Epithelial cell of proximal tubule (primary cell): ENCODE data around the gene RALY. TPM values are rescaled to one million over a fixed set of nuclear protein-coding genes. Genes with fewer than 3 reads are reported as not detected.

Experiments
- DNase-seq: peaks from one replicate; pipeline ENCODE4 v3.0.0-alpha.2; 2011; ENCODE audit warnings: low read depth
- H3K4me3 ChIP-seq: 2 replicates; pipeline ENCODE4 v1.5.1; 2011; ENCODE audit warnings: low read depth, mild to moderate bottlenecking, low read length
- total RNA-seq: library from RNA; depleted of rRNA; stranded (reverse); fragments of >200 nt; gene quantifications from 2 replicates; pipeline ENCODE4 v1.2.3, GENCODE V29; 2015
- TF ChIP-seq, protein P1 (sequence below): conservative IDR thresholded peaks from 2 replicates; pipeline ENCODE4 v1.5.1; 2012; ENCODE audit warnings: low read depth, mild to moderate bottlenecking, low read length

RALY gene
- total RNA-seq, 1 donor from 2014 or later = 111 TPM

DNA sequence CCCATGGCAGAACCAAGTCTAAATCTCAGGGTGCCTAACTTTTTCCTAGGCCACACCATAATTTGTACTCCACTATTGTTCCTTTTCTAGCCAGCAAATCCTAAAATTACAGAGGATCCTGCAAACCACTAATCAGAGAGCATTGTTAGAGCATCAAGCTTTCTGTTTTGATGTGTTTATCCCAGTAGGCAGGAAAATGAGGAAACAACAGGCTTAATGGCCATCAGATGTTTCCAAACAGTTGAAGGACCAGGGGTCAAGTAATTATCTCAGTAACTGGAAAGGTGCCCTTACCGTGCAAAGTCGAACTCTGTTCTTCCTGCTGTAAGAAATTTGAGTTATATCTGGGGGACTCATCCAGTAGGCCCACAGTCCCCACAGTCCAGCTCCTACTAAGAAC is 58.7 kb downstream of the RALY start:
- DNase-seq = no peak
- H3K4me3 ChIP-seq = no peak overlapping the region
- TF ChIP-seq, protein P1, sequence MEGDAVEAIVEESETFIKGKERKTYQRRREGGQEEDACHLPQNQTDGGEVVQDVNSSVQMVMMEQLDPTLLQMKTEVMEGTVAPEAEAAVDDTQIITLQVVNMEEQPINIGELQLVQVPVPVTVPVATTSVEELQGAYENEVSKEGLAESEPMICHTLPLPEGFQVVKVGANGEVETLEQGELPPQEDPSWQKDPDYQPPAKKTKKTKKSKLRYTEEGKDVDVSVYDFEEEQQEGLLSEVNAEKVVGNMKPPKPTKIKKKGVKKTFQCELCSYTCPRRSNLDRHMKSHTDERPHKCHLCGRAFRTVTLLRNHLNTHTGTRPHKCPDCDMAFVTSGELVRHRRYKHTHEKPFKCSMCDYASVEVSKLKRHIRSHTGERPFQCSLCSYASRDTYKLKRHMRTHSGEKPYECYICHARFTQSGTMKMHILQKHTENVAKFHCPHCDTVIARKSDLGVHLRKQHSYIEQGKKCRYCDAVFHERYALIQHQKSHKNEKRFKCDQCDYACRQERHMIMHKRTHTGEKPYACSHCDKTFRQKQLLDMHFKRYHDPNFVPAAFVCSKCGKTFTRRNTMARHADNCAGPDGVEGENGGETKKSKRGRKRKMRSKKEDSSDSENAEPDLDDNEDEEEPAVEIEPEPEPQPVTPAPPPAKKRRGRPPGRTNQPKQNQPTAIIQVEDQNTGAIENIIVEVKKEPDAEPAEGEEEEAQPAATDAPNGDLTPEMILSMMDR = no peak

DNA sequence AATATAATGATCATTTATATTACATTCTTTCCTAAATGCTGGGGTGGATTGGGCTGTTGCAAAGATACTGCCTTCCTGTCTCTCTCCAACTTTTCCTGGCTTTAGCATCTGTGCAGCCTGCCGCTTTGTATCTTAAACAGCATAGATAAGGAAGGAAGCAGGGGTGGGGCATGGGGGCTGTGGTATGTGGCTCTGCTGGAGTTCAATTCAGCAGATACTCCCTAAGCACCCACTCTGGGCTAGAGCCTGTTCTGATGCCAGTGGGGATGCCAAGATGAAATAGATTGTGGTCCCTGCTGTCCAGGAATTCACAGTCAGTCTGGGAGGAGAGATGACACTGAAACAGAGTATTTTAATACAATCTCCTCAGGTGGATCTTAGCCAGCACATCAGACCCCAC is 61.6 kb downstream of the RALY start:
- H3K4me3 ChIP-seq = no peak overlapping the region
- TF ChIP-seq, protein P1 = no peak
- DNase-seq = no peak

DNA sequence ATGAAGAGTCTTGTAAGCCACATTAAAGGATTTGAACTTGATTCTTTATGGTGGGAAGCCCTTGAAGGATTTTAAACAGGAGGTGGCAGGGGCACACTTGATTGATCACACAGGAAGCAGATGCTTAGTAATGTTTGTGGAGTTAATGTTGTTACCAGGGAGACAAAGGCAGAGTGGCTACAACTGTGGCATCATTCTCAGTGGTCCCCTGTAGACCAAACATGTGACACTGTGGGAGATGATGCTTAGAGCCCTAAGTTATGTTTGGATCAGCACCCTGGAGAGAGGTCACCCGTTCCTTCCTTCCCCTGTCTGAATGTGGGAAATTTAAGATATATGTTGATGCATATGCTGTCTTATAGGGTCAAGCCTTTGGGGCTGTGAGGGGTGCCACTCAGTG is 65.1 kb downstream of the RALY start:
- TF ChIP-seq, protein P1 = no peak
- no peak overlapping the region for H3K4me3 ChIP-seq
- no peak for DNase-seq

DNA sequence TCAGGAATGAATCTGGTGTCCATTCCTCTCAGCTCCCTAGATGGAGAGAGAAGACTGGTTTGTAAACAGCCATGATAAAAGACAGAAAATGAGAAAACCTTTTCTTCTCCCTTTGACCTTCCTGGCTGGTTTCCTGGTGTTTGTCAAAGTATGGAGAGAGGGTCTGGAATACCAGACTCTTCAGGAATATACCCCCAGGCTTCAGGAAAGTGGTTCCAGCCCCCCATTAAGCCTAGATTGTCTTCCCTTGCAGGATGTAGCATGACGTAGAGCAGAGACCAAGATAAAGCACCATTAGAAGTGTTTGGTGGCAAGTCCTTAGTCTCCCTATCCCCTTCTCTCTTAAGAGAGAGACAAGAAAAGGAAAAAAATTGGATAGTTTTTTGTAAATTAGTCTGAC is 67.3 kb downstream of the RALY start:
- TF ChIP-seq, protein P1 = no peak
- no peak for DNase-seq
- H3K4me3 ChIP-seq = no peak overlapping the region

DNA sequence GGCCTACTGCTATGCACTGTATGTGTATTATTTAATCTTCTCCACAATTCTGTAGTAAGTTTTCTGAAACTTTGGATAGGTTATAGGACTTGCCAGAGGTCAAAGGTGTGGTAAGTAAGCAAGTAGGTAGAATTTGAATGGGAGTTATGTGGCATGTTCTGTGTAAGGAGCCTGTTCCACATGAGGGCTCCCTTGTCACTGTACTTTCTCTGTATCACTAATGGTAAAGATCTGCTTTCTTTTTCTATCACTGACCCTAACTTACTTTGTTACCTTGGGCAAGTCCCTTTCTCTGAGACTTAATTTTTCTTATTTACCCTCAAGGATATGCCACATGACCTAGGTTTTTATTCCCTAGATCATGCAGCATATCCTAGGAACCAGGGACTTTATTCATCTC is 68.0 kb downstream of the RALY start:
- no peak for DNase-seq
- H3K4me3 ChIP-seq = no peak overlapping the region
- TF ChIP-seq, protein P1 = no peak

DNA sequence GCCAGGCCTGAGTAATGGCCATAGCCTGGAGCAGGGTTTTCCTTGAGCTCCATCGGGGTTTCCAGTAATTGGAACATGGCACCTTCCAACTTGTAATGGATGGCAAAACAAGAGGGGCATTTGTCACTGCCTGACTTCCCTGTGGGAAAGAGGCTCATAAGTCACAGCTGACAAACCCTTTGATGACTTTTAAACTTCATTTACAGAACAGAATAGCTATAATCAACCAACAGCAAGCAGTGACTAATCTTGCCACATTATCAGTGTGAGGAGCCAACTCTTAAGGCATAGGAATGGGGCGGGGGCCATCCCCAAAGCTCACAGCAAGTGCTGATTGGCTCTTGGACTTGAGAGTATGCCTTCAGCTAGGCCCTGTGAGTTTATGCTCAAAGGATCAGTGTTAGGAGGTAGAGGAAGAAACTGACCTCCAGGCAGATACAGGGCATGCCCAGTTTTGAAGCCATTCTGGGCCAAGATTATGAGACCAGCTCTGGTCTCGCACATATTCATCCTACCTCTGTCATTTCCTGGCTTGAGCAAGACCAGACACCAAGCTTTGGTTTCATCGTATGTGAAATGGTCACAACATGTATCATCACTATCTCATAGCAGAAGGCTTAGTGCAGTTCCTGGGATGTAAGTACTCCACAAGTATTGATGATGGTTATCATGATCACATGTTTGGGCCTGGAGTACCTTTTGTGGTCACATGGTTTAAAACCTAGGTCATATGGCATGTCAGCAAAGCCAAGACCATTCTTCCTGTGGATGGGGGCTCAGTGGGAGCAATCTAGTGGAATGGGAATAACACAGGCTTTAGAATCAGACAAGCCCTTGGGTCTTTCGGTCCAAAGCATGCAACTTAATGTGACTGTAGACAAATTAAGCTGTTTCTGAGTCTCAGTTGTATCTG is 69.1 kb downstream of the RALY start:
- TF ChIP-seq, protein P1 = no peak
- DNase-seq = no peak
- H3K4me3 ChIP-seq = no peak overlapping the region

DNA sequence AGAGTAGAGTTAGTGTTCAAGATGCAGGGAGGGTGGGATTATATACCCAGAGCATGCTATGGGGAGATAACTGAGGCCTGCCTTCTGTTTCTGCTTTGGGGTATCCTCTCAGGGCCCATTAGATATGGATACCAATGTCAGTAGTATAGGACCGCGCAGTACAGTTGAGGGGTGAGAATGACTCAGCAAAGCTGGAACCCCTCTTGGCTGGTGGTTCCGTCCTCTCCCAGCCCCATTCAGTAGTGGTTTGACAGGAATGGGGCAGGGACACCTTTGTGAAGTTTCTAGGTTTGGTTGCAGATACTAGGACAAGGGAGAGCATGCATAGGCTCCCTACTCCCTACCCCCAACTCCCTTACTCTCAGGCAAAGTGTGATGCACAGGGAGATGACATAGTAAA is 70.6 kb downstream of the RALY start:
- no peak for DNase-seq
- TF ChIP-seq, protein P1 = no peak
- H3K4me3 ChIP-seq = no peak overlapping the region
